ENCODE measurements around the gene KISS1R.
"Not testable (repeated sequence)": the region's sequence is repeated elsewhere in the genome, so short reads cannot be mapped to it uniquely, and the experiment has no call there.

The KISS1R gene

GRCh38 chr19:875265-875879 lies 41.8 kb upstream of the KISS1R start:
- peaks cover 15% of the 10 kb centered on the region for H3K36me3 ChIP-seq (ENCODE audit: control insufficient read depth, insufficient read depth, low read length)
- no peak overlapping the region for H3K4me3 ChIP-seq (ENCODE audit: low read length)
- H3K27ac ChIP-seq (ENCODE audit: low read depth, low read length) = no peak overlapping the region

GRCh38 chr19:876089-876488 lies 41.0 kb upstream of the KISS1R start:
- H3K27ac ChIP-seq (ENCODE audit: low read depth, low read length) = no peak overlapping the region
- H3K4me3 ChIP-seq (ENCODE audit: low read length) = no peak overlapping the region
- no peak overlapping the region for H3K9ac ChIP-seq (ENCODE audit: low read length)
- peaks cover 17% of the 10 kb centered on the region for H3K36me3 ChIP-seq (ENCODE audit: control insufficient read depth, insufficient read depth, low read length)
- H3K27me3 ChIP-seq (ENCODE audit: control insufficient read depth, insufficient read depth, low read length) = no peaks in the 10 kb centered on the region
- H3K4me1 ChIP-seq (ENCODE audit: control insufficient read depth, insufficient read depth, low read length) = peaks cover 9% of the 10 kb centered on the region

More at GRCh38 chr19:875265-875879, 41.8 kb upstream of the KISS1R start:
- no peak overlapping the region for H3K9ac ChIP-seq (ENCODE audit: low read length)
- H3K27me3 ChIP-seq (ENCODE audit: control insufficient read depth, insufficient read depth, low read length) = no peaks in the 10 kb centered on the region
- peaks cover 9% of the 10 kb centered on the region for H3K4me1 ChIP-seq (ENCODE audit: control insufficient read depth, insufficient read depth, low read length)

- H3K27me3 ChIP-seq (ENCODE audit: control insufficient read depth, insufficient read depth, low read length) = no peaks in the 10 kb centered on the region
- peaks cover 21% of the 10 kb centered on the region for H3K36me3 ChIP-seq (ENCODE audit: control insufficient read depth, insufficient read depth, low read length)
- no peak overlapping the region for H3K9ac ChIP-seq (ENCODE audit: low read length)
- no peak overlapping the region for H3K4me3 ChIP-seq (ENCODE audit: low read length)
- no peak overlapping the region for H3K27ac ChIP-seq (ENCODE audit: low read depth, low read length)
- H3K4me1 ChIP-seq (ENCODE audit: control insufficient read depth, insufficient read depth, low read length) = peaks cover 4% of the 10 kb centered on the region
Measured at GRCh38 chr19:876780-877314, 40.3 kb upstream of the KISS1R start.

- H3K27ac ChIP-seq (ENCODE audit: low read depth, low read length); H3K27me3 ChIP-seq (ENCODE audit: control insufficient read depth, insufficient read depth, low read length); H3K4me3 ChIP-seq (ENCODE audit: low read length); H3K4me1 ChIP-seq (ENCODE audit: control insufficient read depth, insufficient read depth, low read length); H3K9ac ChIP-seq (ENCODE audit: low read length): not testable (repeated sequence)
- H3K36me3 ChIP-seq (ENCODE audit: control insufficient read depth, insufficient read depth, low read length) = peaks cover 27% of the 10 kb centered on the region
Measured at GRCh38 chr19:877992-878660, 39.0 kb upstream of the KISS1R start.

- not testable (repeated sequence) for H3K4me3 ChIP-seq (ENCODE audit: low read length); H3K27ac ChIP-seq (ENCODE audit: low read depth, low read length); H3K9ac ChIP-seq (ENCODE audit: low read length); H3K4me1 ChIP-seq (ENCODE audit: control insufficient read depth, insufficient read depth, low read length); H3K27me3 ChIP-seq (ENCODE audit: control insufficient read depth, insufficient read depth, low read length)
- H3K36me3 ChIP-seq (ENCODE audit: control insufficient read depth, insufficient read depth, low read length) = peaks cover 28% of the 10 kb centered on the region
Measured at GRCh38 chr19:878751-879561, 38.2 kb upstream of the KISS1R start.

- no peak overlapping the region for H3K4me3 ChIP-seq (ENCODE audit: low read length)
- no peaks in the 10 kb centered on the region for H3K4me1 ChIP-seq (ENCODE audit: control insufficient read depth, insufficient read depth, low read length)
- no peaks in the 10 kb centered on the region for H3K27me3 ChIP-seq (ENCODE audit: control insufficient read depth, insufficient read depth, low read length)
- no peak overlapping the region for H3K9ac ChIP-seq (ENCODE audit: low read length)
- no peak overlapping the region for H3K27ac ChIP-seq (ENCODE audit: low read depth, low read length)
- peaks cover 27% of the 10 kb centered on the region for H3K36me3 ChIP-seq (ENCODE audit: control insufficient read depth, insufficient read depth, low read length)
Measured at GRCh38 chr19:879711-880438, 37.3 kb upstream of the KISS1R start.

- Histone ChIP-seq H3K9ac (ENCODE audit: low read length) (no peak overlapping the region), H3K4me1 (ENCODE audit: control insufficient read depth, insufficient read depth, low read length) (no peaks in the 10 kb centered on the region), H3K4me3 (ENCODE audit: low read length) (no peak overlapping the region), H3K36me3 (ENCODE audit: control insufficient read depth, insufficient read depth, low read length) (peaks cover 24% of the 10 kb centered on the region), H3K27ac (ENCODE audit: low read depth, low read length) (no peak overlapping the region), H3K27me3 (ENCODE audit: control insufficient read depth, insufficient read depth, low read length) (no peaks in the 10 kb centered on the region)
Measured at GRCh38 chr19:881385-882071, 35.6 kb upstream of the KISS1R start.

- no peak overlapping the region for H3K9ac ChIP-seq (ENCODE audit: low read length)
- no peaks in the 10 kb centered on the region for H3K27me3 ChIP-seq (ENCODE audit: control insufficient read depth, insufficient read depth, low read length)
- H3K36me3 ChIP-seq (ENCODE audit: control insufficient read depth, insufficient read depth, low read length) = peaks cover 22% of the 10 kb centered on the region
- H3K4me3 ChIP-seq (ENCODE audit: low read length) = no peak overlapping the region
- no peak overlapping the region for H3K27ac ChIP-seq (ENCODE audit: low read depth, low read length)
- no peaks in the 10 kb centered on the region for H3K4me1 ChIP-seq (ENCODE audit: control insufficient read depth, insufficient read depth, low read length)
Measured at GRCh38 chr19:882871-883497, 34.1 kb upstream of the KISS1R start.

- Histone ChIP-seq H3K27ac (ENCODE audit: low read depth, low read length) (no peak overlapping the region), H3K36me3 (ENCODE audit: control insufficient read depth, insufficient read depth, low read length) (peaks cover 22% of the 10 kb centered on the region), H3K27me3 (ENCODE audit: control insufficient read depth, insufficient read depth, low read length) (no peaks in the 10 kb centered on the region), H3K4me3 (ENCODE audit: low read length) (no peak overlapping the region), H3K4me1 (ENCODE audit: control insufficient read depth, insufficient read depth, low read length) (no peaks in the 10 kb centered on the region), H3K9ac (ENCODE audit: low read length) (no peak overlapping the region)
Measured at GRCh38 chr19:883661-884211, 33.4 kb upstream of the KISS1R start.

GRCh38 chr19:884420-885211 lies 32.5 kb upstream of the KISS1R start:
- no peak overlapping the region for H3K9ac ChIP-seq (ENCODE audit: low read length)
- H3K27me3 ChIP-seq (ENCODE audit: control insufficient read depth, insufficient read depth, low read length) = no peaks in the 10 kb centered on the region
- H3K36me3 ChIP-seq (ENCODE audit: control insufficient read depth, insufficient read depth, low read length) = peaks cover 25% of the 10 kb centered on the region
- H3K27ac ChIP-seq (ENCODE audit: low read depth, low read length) = no peak overlapping the region
- no peak overlapping the region for H3K4me3 ChIP-seq (ENCODE audit: low read length)
- no peaks in the 10 kb centered on the region for H3K4me1 ChIP-seq (ENCODE audit: control insufficient read depth, insufficient read depth, low read length)
